Skeletal muscle tissue (tissue), 5 donors: ENCODE measurements around the gene KIAA0930. TPM values are rescaled to one million over a fixed set of nuclear protein-coding genes. Genes with fewer than 3 reads are reported as not detected.

Source experiments
- H3K27ac ChIP-seq: one replicate; pipeline ENCODE4 v1.7.0; 2013; ENCODE audit warnings: mild to moderate bottlenecking, low read depth, low read length, inconsistent platforms
- H3K27me3 ChIP-seq, 3 donors: one replicate each; pipeline ENCODE4 v1.7.0; 2013; ENCODE audit warnings: low read length in 3 of 3; ENCODE audit not compliant: control insufficient read depth in 3 of 3, insufficient read depth in 3 of 3
- H3K36me3 ChIP-seq, 3 donors: one replicate each; pipeline ENCODE4 v1.7.0; 2013; ENCODE audit warnings: low read length in 3 of 3; ENCODE audit not compliant: control insufficient read depth in 3 of 3, insufficient read depth in 3 of 3
- H3K4me1 ChIP-seq, 3 donors: one replicate each; pipeline ENCODE4 v1.7.0; 2013; ENCODE audit warnings: low read length in 3 of 3, mild to moderate bottlenecking in 3 of 3; ENCODE audit not compliant: control insufficient read depth in 3 of 3, insufficient read depth in 3 of 3
- H3K4me3 ChIP-seq, 3 donors: one replicate each; pipeline ENCODE4 v1.7.0; 2013; ENCODE audit warnings: low read length in 3 of 3
- H3K9ac ChIP-seq, 3 donors: one replicate each; pipeline ENCODE4 v1.7.0; 2013; ENCODE audit warnings: low read length in 3 of 3, mild to moderate bottlenecking in 3 of 3, moderate library complexity in 2 of 3, low read depth in 1 of 3
- H3K9me3 ChIP-seq, 3 donors: one replicate each; pipeline ENCODE4 v1.7.0; 2013; ENCODE audit warnings: low read length in 3 of 3; ENCODE audit not compliant: control insufficient read depth in 3 of 3
- small RNA-seq: library from RNA; depleted of rRNA; stranded (forward); fragments of <200 nt; gene quantifications from one replicate; pipeline ENCODE3, GENCODE V24; 2014
- total RNA-seq: library from RNA; depleted of rRNA; stranded (reverse); fragments of >200 nt; gene quantifications from one replicate; pipeline ENCODE4 v1.2.3, GENCODE V29; 2014
- donor health status: Osteomylitis.

KIAA0930 gene
- total RNA-seq, 1 donor from 2014 or later, result 6.8 TPM

GRCh38 chr22:45151503-45151902 is 89.2 kb downstream of the KIAA0930 start:
- H3K27ac ChIP-seq, result no peak overlapping the region
- no peak overlapping the region for H3K9ac ChIP-seq
- H3K4me1 ChIP-seq, result no peaks in the 10 kb centered on the region
- H3K9me3 ChIP-seq, result no peaks in the 10 kb centered on the region
- no peaks in the 10 kb centered on the region for H3K27me3 ChIP-seq
- peaks cover 2 to 4% (median 4%) of the 10 kb centered on the region in 3 donors for H3K36me3 ChIP-seq
- H3K4me3 ChIP-seq, result no peak overlapping the region

- Histone ChIP-seq H3K4me1 (no peaks in the 10 kb centered on the region), H3K36me3 (peaks cover 0 to 4% (median 4%) of the 10 kb centered on the region in 3 donors), H3K27me3 (no peaks in the 10 kb centered on the region), H3K4me3 (no peak overlapping the region), H3K9me3 (no peaks in the 10 kb centered on the region), H3K9ac (no peak overlapping the region), H3K27ac (no peak overlapping the region)
These were observed 90.6 kb downstream of the KIAA0930 start for GRCh38 chr22:45150139-45150538.

- H3K9me3 ChIP-seq, result no peaks in the 10 kb centered on the region
- H3K27me3 ChIP-seq, result no peaks in the 10 kb centered on the region
- no peak overlapping the region for H3K9ac ChIP-seq
- no peak overlapping the region for H3K4me3 ChIP-seq
- H3K27ac ChIP-seq, result no peak overlapping the region
- H3K4me1 ChIP-seq, result no peaks in the 10 kb centered on the region
- peaks cover 0 to 4% (median 4%) of the 10 kb centered on the region in 3 donors for H3K36me3 ChIP-seq
These were observed 91.0 kb downstream of the KIAA0930 start for GRCh38 chr22:45149671-45150070.

GRCh38 chr22:45144916-45145315 is 95.8 kb downstream of the KIAA0930 start:
- no peak overlapping the region for H3K9ac ChIP-seq
- H3K27me3 ChIP-seq, result no peaks in the 10 kb centered on the region
- H3K9me3 ChIP-seq, result no peaks in the 10 kb centered on the region
- H3K27ac ChIP-seq, result no peak overlapping the region
- H3K4me3 ChIP-seq, result no peak overlapping the region
- no peaks in the 10 kb centered on the region for H3K4me1 ChIP-seq
- no peaks in the 10 kb centered on the region for H3K36me3 ChIP-seq

- H3K9me3 ChIP-seq, result no peaks in the 10 kb centered on the region
- H3K4me1 ChIP-seq, result no peaks in the 10 kb centered on the region
- H3K27ac ChIP-seq, result no peak overlapping the region
- H3K27me3 ChIP-seq, result no peaks in the 10 kb centered on the region
- H3K36me3 ChIP-seq, result no peaks in the 10 kb centered on the region
- no peak overlapping the region for H3K9ac ChIP-seq
- H3K4me3 ChIP-seq, result no peak overlapping the region
These were observed 98.3 kb downstream of the KIAA0930 start for GRCh38 chr22:45142376-45142775.

Small RNA genes within 50 kb of the gene (small RNA-seq; reads per million reads assigned to genes)
- gene MIR1249, result 0.37 reads per million, percentile 46 among the genes with 10 or more reads in this experiment

Other genes with a start within 250 kb of the KIAA0930 start
- gene PHF21B, start 230.9 kb downstream of the KIAA0930 start, total RNA-seq, result 1.0 TPM
- 19.8 TPM for gene NUP50, start 77.0 kb downstream of the KIAA0930 start, total RNA-seq
- not detected for gene UPK3A, start 44.1 kb upstream of the KIAA0930 start, total RNA-seq
- 17.2 TPM for gene FAM118A, start 69.0 kb upstream of the KIAA0930 start, total RNA-seq
- gene SMC1B, start 172.7 kb upstream of the KIAA0930 start, total RNA-seq, result under 0.01 TPM
- 0.52 TPM for gene RIBC2, start 172.8 kb upstream of the KIAA0930 start, total RNA-seq